IMR-90 (cell line): ENCODE data around the gene NFE2L2. TPM values are rescaled to one million over a fixed set of nuclear protein-coding genes. Genes with fewer than 3 reads are reported as not detected.

Experiments
- ATAC-seq: fragments of 200-7000 bp; cut with Tn5 transposase; 2 replicates; pipeline ENCODE4 v1.9.1; 2020; ENCODE audit warnings: low read depth, mild to moderate bottlenecking, moderate library complexity
- BruUV-seq: library from RNA; stranded (reverse); fragments of 400-500 nt; replicated peaks from 2 replicates; lab custom pipeline; 2021; lab: Mats Ljungman, UMichigan
- CTCF ChIA-PET: fragments of 300-600 bp; formaldehyde crosslinking; extraction: SDS; loops from one replicate; lab custom pipeline; 2021; ENCODE audit warnings: antibody characterized with exemption; lab: Yijun Ruan, JAX
- POLR2A ChIA-PET: fragments of 300-600 bp; sonication (Branson Sonifier 250); formaldehyde crosslinking; loops from one replicate; lab custom pipeline; 2022; ENCODE audit warnings: antibody characterized with exemption; ENCODE audit not compliant: unreplicated experiment; lab: Charles Lee
- DNase-seq: peaks from one replicate; pipeline ENCODE4 v3.0.0; 2013
- H2AFZ ChIP-seq: replicated peaks from 2 replicates; pipeline ENCODE3; 2013; ENCODE audit warnings: low read length, mild to moderate bottlenecking; ENCODE audit not compliant: poor library complexity
- H2AK5ac ChIP-seq: 2 replicates; pipeline ENCODE4 v1.6.1; 2013; ENCODE audit warnings: low read depth, low read length, inconsistent platforms
- H2AK9ac ChIP-seq: replicated peaks from 2 replicates; pipeline ENCODE3; 2013; ENCODE audit warnings: mild to moderate bottlenecking, low read depth, low read length, moderate library complexity; ENCODE audit not compliant: poor library complexity
- H2BK120ac ChIP-seq: 2 replicates; pipeline ENCODE4 v1.6.1; 2013; ENCODE audit warnings: low read depth, low read length, inconsistent platforms
- H2BK15ac ChIP-seq: 3 replicates; pipeline ENCODE4 v1.6.1; 2013; ENCODE audit warnings: low read depth, low read length, inconsistent platforms
- H2BK20ac ChIP-seq: 2 replicates; pipeline ENCODE4 v1.6.1; 2013; ENCODE audit warnings: low read depth, mild to moderate bottlenecking, inconsistent platforms, low read length, moderate library complexity
- H2BK5ac ChIP-seq: 2 replicates; pipeline ENCODE4 v1.6.1; 2013; ENCODE audit warnings: mild to moderate bottlenecking, low read depth, low read length, inconsistent platforms; ENCODE audit not compliant: poor library complexity, severe bottlenecking
- H3K14ac ChIP-seq: replicated peaks from 2 replicates; pipeline ENCODE4 v1.6.1; 2013; ENCODE audit warnings: low read depth, low read length, inconsistent platforms
- H3K18ac ChIP-seq: 2 replicates; pipeline ENCODE4 v1.6.1; 2013; ENCODE audit warnings: low read depth, low read length, control low read depth
- H3K23ac ChIP-seq: 2 replicates; pipeline ENCODE4 v1.6.1; 2013; ENCODE audit warnings: low read depth, low read length, inconsistent platforms
- H3K27ac ChIP-seq: 2 replicates; pipeline ENCODE4 v1.5.1; 2013; ENCODE audit warnings: mild to moderate bottlenecking, control low read depth, low read length; ENCODE audit not compliant: insufficient read depth
- H3K27me3 ChIP-seq: 2 replicates; pipeline ENCODE4 v1.6.1; 2013; ENCODE audit warnings: low read length; ENCODE audit not compliant: control insufficient read depth, insufficient read depth
- H3K36me3 ChIP-seq: 2 replicates; pipeline ENCODE4 v1.6.1; 2013; ENCODE audit warnings: low read length, mixed read lengths; ENCODE audit not compliant: control insufficient read depth, insufficient read depth
- H3K4ac ChIP-seq: 2 replicates; pipeline ENCODE4 v1.6.1; 2013; ENCODE audit warnings: low read depth, low read length, inconsistent platforms
- H3K4me1 ChIP-seq: 2 replicates; pipeline ENCODE4 v1.6.1; 2013; ENCODE audit warnings: low read length, mixed read lengths; ENCODE audit not compliant: control insufficient read depth, insufficient read depth
- H3K4me2 ChIP-seq: 2 replicates; pipeline ENCODE4 v1.6.1; 2013; ENCODE audit warnings: low read depth, mild to moderate bottlenecking, control low read depth, low read length, moderate library complexity
- H3K4me3 ChIP-seq: 2 replicates; pipeline ENCODE4 v1.5.1; 2013; ENCODE audit warnings: low read depth, mild to moderate bottlenecking, control low read depth, low read length, moderate library complexity; ENCODE audit not compliant: insufficient read depth
- H3K56ac ChIP-seq: 2 replicates; pipeline ENCODE4 v1.6.1; 2013; ENCODE audit warnings: low read length, inconsistent platforms; ENCODE audit not compliant: insufficient read depth; ENCODE audit errors: extremely low read depth
- H3K79me1 ChIP-seq, 2 experiments: 2 replicates each; pipeline ENCODE4 v1.6.1; 2013; ENCODE audit warnings: low read length in 2 of 2, inconsistent platforms in 1 of 2, low read depth in 1 of 2
- H3K9ac ChIP-seq: 2 replicates; pipeline ENCODE4 v1.6.1; 2013; ENCODE audit warnings: low read depth, low read length, control low read depth
- H3K9me1 ChIP-seq: 2 replicates; pipeline ENCODE4 v1.6.1; 2013; ENCODE audit warnings: low read length, inconsistent platforms; ENCODE audit not compliant: insufficient read depth
- H3K9me3 ChIP-seq: 2 replicates; pipeline ENCODE4 v1.6.1; 2013; ENCODE audit warnings: low read length; ENCODE audit not compliant: control insufficient read depth, insufficient read depth
- H4K20me1 ChIP-seq: 2 replicates; pipeline ENCODE4 v1.6.1; 2013; ENCODE audit warnings: low read length, inconsistent platforms; ENCODE audit not compliant: insufficient read depth
- H4K5ac ChIP-seq: 2 replicates; pipeline ENCODE4 v1.6.1; 2013; ENCODE audit warnings: mild to moderate bottlenecking, low read depth, low read length, control low read depth
- H4K8ac ChIP-seq, 2 experiments: 2 replicates each; pipeline ENCODE4 v1.6.1; 2013; ENCODE audit warnings: low read depth in 2 of 2, low read length in 2 of 2, control low read depth in 1 of 2, inconsistent platforms in 1 of 2
- H4K91ac ChIP-seq: 2 replicates; pipeline ENCODE4 v1.6.1; 2013; ENCODE audit warnings: low read depth, low read length, inconsistent platforms; ENCODE audit not compliant: insufficient read depth
- BHLHE40 ChIP-seq: fragments of 150-350 bp; IDR thresholded peaks from 2 replicates; pipeline ENCODE4 v1.6.1; 2016; ENCODE audit warnings: mild to moderate bottlenecking, low read depth, low read length
- CEBPB ChIP-seq: IDR thresholded peaks from 2 replicates; pipeline ENCODE4 v1.6.1; 2012; ENCODE audit warnings: low read depth, low read length, improper control_type of control experiment
- CHD1 ChIP-seq: IDR thresholded peaks from 2 replicates; pipeline ENCODE4 v1.6.1; 2012; ENCODE audit warnings: low read depth, low read length, improper control_type of control experiment
- ELK1 ChIP-seq: fragments of 150-350 bp; IDR thresholded peaks from 2 replicates; pipeline ENCODE4 v1.6.1; 2016; ENCODE audit warnings: low read depth, mild to moderate bottlenecking, low read length, moderate library complexity, borderline replicate concordance
- FOS ChIP-seq: fragments of 150-350 bp; IDR thresholded peaks from 2 replicates; pipeline ENCODE4 v1.6.1; 2016; ENCODE audit warnings: low read depth, low read length
- MAFK ChIP-seq: IDR thresholded peaks from 2 replicates; pipeline ENCODE4 v1.6.1; 2012; ENCODE audit warnings: low read depth, low read length, improper control_type of control experiment
- MAZ ChIP-seq: IDR thresholded peaks from 2 replicates; pipeline ENCODE4 v1.6.1; 2012; ENCODE audit warnings: low read depth, mild to moderate bottlenecking, low read length, improper control_type of control experiment, moderate library complexity, borderline replicate concordance
- MXI1 ChIP-seq: IDR thresholded peaks from 2 replicates; pipeline ENCODE4 v1.6.1; 2012; ENCODE audit warnings: low read depth, mild to moderate bottlenecking, low read length, moderate library complexity, borderline replicate concordance
- NFE2L2 ChIP-seq: fragments of 150-350 bp; IDR thresholded peaks from 2 replicates; pipeline ENCODE4 v1.6.1; 2016; ENCODE audit warnings: low read depth, mild to moderate bottlenecking, low read length
- RAD21 ChIP-seq: IDR thresholded peaks from 2 replicates; pipeline ENCODE4 v1.6.1; 2012; ENCODE audit warnings: low read length, improper control_type of control experiment
- RFX5 ChIP-seq: IDR thresholded peaks from 2 replicates; pipeline ENCODE4 v1.8.0; 2012; ENCODE audit warnings: low read depth, mild to moderate bottlenecking, low read length, moderate library complexity
- USF2 ChIP-seq: fragments of 150-350 bp; IDR thresholded peaks from 2 replicates; pipeline ENCODE4 v1.6.1; 2017; ENCODE audit warnings: mild to moderate bottlenecking, antibody characterized with exemption, low read length, low read depth
- WGBS, 2 experiments: methylation state at CpG; one replicate each; pipeline versions ENCODE4 v1.1.5 to v1.1.7; 2013; ENCODE audit warnings: missing lambda C conversion rate in 2 of 2; ENCODE audit not compliant: insufficient read length in 1 of 2; ENCODE audit errors: extremely low coverage in 2 of 2; 5-methylcytosine and 5-hydroxymethylcytosine counted together
- dilution Hi-C: fragments of 300-500 bp; cut with HindIII; formaldehyde crosslinking; loops from one replicate; pipeline ENCODE4 v1.14.3; 2018; ENCODE audit warnings: low sequenced_read_pairs; ENCODE audit not compliant: unreplicated experiment
- in situ Hi-C: fragments of 300-500 bp; cut with MboI; formaldehyde crosslinking; loops from 3 replicates; pipeline ENCODE4 v1.14.3; 2019; ENCODE audit warnings: low sequenced_read_pairs, inconsistent platforms, mixed read lengths
- intact Hi-C: fragments of 100-400 bp; cut with micrococcal nuclease; formaldehyde crosslinking; loops from 2 replicates; pipeline ENCODE4 v1.10.0; 2022
- polyA plus RNA-seq, 3 experiments: library from polyadenylated mRNA; depleted of rRNA; stranded (reverse); fragments of >200 nt; gene quantifications; 2 replicates each; pipeline ENCODE4 v1.2.3, GENCODE V29; 2012; ENCODE audit warnings: low replicate concordance in 1 of 3
- total RNA-seq: library from RNA; depleted of rRNA; stranded (reverse); fragments of >200 nt; gene quantifications from 2 replicates; pipeline ENCODE4 v1.2.3, GENCODE V29; 2012

Gene NFE2L2
- total and polyA plus RNA-seq, 2 of the 4 experiments (the other 2 are of a cell fraction) = 72.7 to 83.5 TPM

- DNase-seq (no peak), ATAC-seq (no peak)
- H3K9me3 ChIP-seq = no peaks in the 10 kb centered on the region
- CTCF ChIA-PET = no interaction called here
- no peaks in the 10 kb centered on the region; the same call in 1 of the 2 replicates for H3K4me1 ChIP-seq
- no peak overlapping the region for H3K27ac ChIP-seq
- H2AK9ac ChIP-seq = no peak overlapping the region
- 73% methylated on average over 2 of the region's 2 CpGs; no CpG with 5 or more reads in 1 of the 2 experiments for WGBS, 2 experiments
- no peak overlapping the region for H3K23ac ChIP-seq
- H2AK5ac ChIP-seq = no peak overlapping the region
- H4K5ac ChIP-seq = no peak overlapping the region
- no peak overlapping the region for H3K4ac ChIP-seq
- H3K36me3 ChIP-seq = no peaks in the 10 kb centered on the region
- H4K91ac ChIP-seq = no peak overlapping the region
- H4K8ac ChIP-seq = no peak overlapping the region
- intact Hi-C loops = no loop called here
- dilution Hi-C loops = no loop called here
- TF ChIP-seq BHLHE40 = no peak
- no peak for TF ChIP-seq MAFK
- TF ChIP-seq MAZ = no peak
- no peak for TF ChIP-seq RAD21
- TF ChIP-seq USF2 = no peak
- no peak for TF ChIP-seq FOS
- no peak for TF ChIP-seq CEBPB
- no peak for TF ChIP-seq ELK1
- TF ChIP-seq CHD1 = no peak
- no peak for TF ChIP-seq MXI1
- no peak for TF ChIP-seq NFE2L2
- TF ChIP-seq RFX5 = no peak
- H3K9ac ChIP-seq = no peak overlapping the region
- H2BK15ac ChIP-seq = no peak overlapping the region
- H2BK20ac ChIP-seq = no peak overlapping the region
- no peak overlapping the region for H2BK5ac ChIP-seq
- H3K4me3 ChIP-seq = no peak overlapping the region
- H3K56ac ChIP-seq = no peak overlapping the region
- no peaks in the 10 kb centered on the region for H3K27me3 ChIP-seq
- H4K20me1 ChIP-seq = no peaks in the 10 kb centered on the region
- no peaks in the 10 kb centered on the region for H3K9me1 ChIP-seq
- BruUV-seq = no TSS peak
- in situ Hi-C loops = no loop called here
- POLR2A ChIA-PET = no interaction called here
- H3K18ac ChIP-seq = no peak overlapping the region
- H2AFZ ChIP-seq = no peak overlapping the region
- H3K14ac ChIP-seq = no peak overlapping the region
- H3K4me2 ChIP-seq = no peak overlapping the region
- peaks cover 7 to 16% of the 10 kb centered on the region in 2 experiments for H3K79me1 ChIP-seq
- no peak overlapping the region for H2BK120ac ChIP-seq
Measured at GRCh38 chr2:177207101-177207500, 57.4 kb downstream of the NFE2L2 start.
